ENCODE measurements around the gene HYAL1. TPM values are rescaled to one million over a fixed set of nuclear protein-coding genes. Genes with fewer than 3 reads are reported as not detected.
A peak's percentile ranks its signal among the peaks of the same experiment; 100 is the strongest.

HYAL1 gene
- total RNA-seq, 4 donors from 2014 or later: 19.5 to 31.0 (median 27.4) TPM

- WGBS: 78% methylated on average over 23 of the region's 32 CpGs
- TF ChIP-seq POLR2A (IDR thresholded peaks at IDR 0.05) (no peak), POLR2AphosphoS5 (IDR thresholded peaks at IDR 0.05) (no peak)
These were observed 1.0 kb downstream of the HYAL1 start for GRCh38 chr3:50302095-50303012.

GRCh38 chr3:50300681-50301254 lies 2.6 kb downstream of the HYAL1 start:
- H3K27ac ChIP-seq: peak overlapping the region; percentile 89
- 90% methylated on average over 3 of the region's 6 CpGs for WGBS
- no peak for TF ChIP-seq POLR2AphosphoS5 (IDR thresholded peaks at IDR 0.05)
- no peak for TF ChIP-seq EP300 (IDR thresholded peaks at IDR 0.05)
- TF ChIP-seq, protein P1, sequence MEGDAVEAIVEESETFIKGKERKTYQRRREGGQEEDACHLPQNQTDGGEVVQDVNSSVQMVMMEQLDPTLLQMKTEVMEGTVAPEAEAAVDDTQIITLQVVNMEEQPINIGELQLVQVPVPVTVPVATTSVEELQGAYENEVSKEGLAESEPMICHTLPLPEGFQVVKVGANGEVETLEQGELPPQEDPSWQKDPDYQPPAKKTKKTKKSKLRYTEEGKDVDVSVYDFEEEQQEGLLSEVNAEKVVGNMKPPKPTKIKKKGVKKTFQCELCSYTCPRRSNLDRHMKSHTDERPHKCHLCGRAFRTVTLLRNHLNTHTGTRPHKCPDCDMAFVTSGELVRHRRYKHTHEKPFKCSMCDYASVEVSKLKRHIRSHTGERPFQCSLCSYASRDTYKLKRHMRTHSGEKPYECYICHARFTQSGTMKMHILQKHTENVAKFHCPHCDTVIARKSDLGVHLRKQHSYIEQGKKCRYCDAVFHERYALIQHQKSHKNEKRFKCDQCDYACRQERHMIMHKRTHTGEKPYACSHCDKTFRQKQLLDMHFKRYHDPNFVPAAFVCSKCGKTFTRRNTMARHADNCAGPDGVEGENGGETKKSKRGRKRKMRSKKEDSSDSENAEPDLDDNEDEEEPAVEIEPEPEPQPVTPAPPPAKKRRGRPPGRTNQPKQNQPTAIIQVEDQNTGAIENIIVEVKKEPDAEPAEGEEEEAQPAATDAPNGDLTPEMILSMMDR (IDR thresholded peaks at IDR 0.05): no peak
- TF ChIP-seq POLR2A (IDR thresholded peaks at IDR 0.05): no peak
- no peaks in the 10 kb centered on the region for H3K9me3 ChIP-seq
- H3K4me3 ChIP-seq: no peak overlapping the region
- peaks cover 9% of the 10 kb centered on the region for H3K36me3 ChIP-seq
- DNase-seq (ENCODE audit: low spot score in 2 of 2): no peak
- H3K4me1 ChIP-seq: peaks cover 47% of the 10 kb centered on the region
- H3K27me3 ChIP-seq: no peaks in the 10 kb centered on the region

More at GRCh38 chr3:50302095-50303012, 1.0 kb downstream of the HYAL1 start:
- DNase-seq (ENCODE audit: low spot score in 2 of 2): peak in 1 of 2 donors; percentile 71
- H3K4me3 ChIP-seq: no peak overlapping the region
- H3K36me3 ChIP-seq: no peaks in the 10 kb centered on the region
- no peak overlapping the region for H3K27ac ChIP-seq
- H3K27me3 ChIP-seq: no peaks in the 10 kb centered on the region
- H3K4me1 ChIP-seq: peaks cover 47% of the 10 kb centered on the region
- H3K9me3 ChIP-seq: no peaks in the 10 kb centered on the region

GRCh38 chr3:50299929-50300680 lies 3.3 kb downstream of the HYAL1 start:
- H3K9me3 ChIP-seq: no peaks in the 10 kb centered on the region
- peaks cover 9% of the 10 kb centered on the region for H3K36me3 ChIP-seq
- H3K27me3 ChIP-seq: no peaks in the 10 kb centered on the region
- H3K4me3 ChIP-seq: peak overlapping the region; percentile 71
- H3K4me1 ChIP-seq: peaks cover 47% of the 10 kb centered on the region
- peak in 1 of 2 donors; percentile 77 for DNase-seq (ENCODE audit: low spot score in 2 of 2)
- peak overlapping the region; percentile 89 for H3K27ac ChIP-seq
- TF ChIP-seq, protein P1 (IDR thresholded peaks at IDR 0.05): no peak
- TF ChIP-seq POLR2A (IDR thresholded peaks at IDR 0.05): no peak
- no peak for TF ChIP-seq EP300 (IDR thresholded peaks at IDR 0.05)
- no peak for TF ChIP-seq POLR2AphosphoS5 (IDR thresholded peaks at IDR 0.05)
- 42% methylated on average over 9 of the region's 12 CpGs for WGBS

DNA sequence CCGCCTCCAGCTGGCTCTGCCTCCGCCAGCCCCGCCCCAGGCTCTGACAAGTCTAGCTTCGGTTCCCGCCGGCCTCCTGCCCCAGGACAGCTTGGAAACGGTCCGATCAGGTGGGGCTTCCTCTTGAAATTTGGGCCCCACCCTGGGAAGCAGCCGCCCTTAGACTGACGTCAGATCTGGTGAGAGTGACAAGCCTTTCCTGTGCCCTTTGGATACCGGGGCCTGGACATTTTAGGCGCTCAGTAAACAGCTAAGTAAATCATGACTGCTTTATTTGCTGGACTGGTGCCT lies 3.8 kb downstream of the HYAL1 start:
- Histone ChIP-seq H3K27ac (peak overlapping the region; percentile 89), H3K4me3 (peak overlapping the region; percentile 71)
- no peak for DNase-seq (ENCODE audit: low spot score in 2 of 2)

More for the DNA sequence above, 3.8 kb downstream of the HYAL1 start:
- TF ChIP-seq, protein P1 (IDR thresholded peaks at IDR 0.05): no peak
- no peak for TF ChIP-seq EP300 (IDR thresholded peaks at IDR 0.05)
- TF ChIP-seq POLR2A (IDR thresholded peaks at IDR 0.05): no peak
- peak in 2 of 3 donors; percentile 14 to 28 for TF ChIP-seq POLR2AphosphoS5 (IDR thresholded peaks at IDR 0.05)
- 2% methylated on average over 6 of the region's 12 CpGs for WGBS
- Histone ChIP-seq H3K9me3 (no peaks in the 10 kb centered on the region), H3K27me3 (no peaks in the 10 kb centered on the region), H3K36me3 (peaks cover 9% of the 10 kb centered on the region), H3K4me1 (peaks cover 47% of the 10 kb centered on the region)
